Measurements from ENCODE around the gene C2CD4C.
A peak's percentile ranks its signal among the peaks of the same experiment; 100 is the strongest.
"Not testable (repeated sequence)": the region's sequence is repeated elsewhere in the genome, so short reads cannot be mapped to it uniquely, and the experiment has no call there.

The C2CD4C gene, protein sequence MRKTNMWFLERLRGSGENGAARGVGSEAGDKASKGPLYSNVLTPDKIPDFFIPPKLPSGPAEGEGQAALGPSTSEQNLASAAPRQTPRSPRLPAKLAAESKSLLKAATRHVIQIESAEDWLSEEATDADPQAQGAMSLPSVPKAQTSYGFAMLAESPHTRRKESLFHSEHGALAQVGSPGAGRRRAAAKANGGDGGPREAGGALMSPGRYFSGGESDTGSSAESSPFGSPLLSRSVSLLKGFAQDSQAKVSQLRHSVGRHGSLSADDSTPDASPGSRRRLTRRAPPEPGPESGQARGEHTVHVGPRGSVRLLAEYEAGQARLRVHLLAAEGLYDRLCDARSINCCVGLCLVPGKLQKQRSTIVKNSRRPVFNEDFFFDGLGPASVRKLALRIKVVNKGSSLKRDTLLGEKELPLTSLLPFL

DNA sequence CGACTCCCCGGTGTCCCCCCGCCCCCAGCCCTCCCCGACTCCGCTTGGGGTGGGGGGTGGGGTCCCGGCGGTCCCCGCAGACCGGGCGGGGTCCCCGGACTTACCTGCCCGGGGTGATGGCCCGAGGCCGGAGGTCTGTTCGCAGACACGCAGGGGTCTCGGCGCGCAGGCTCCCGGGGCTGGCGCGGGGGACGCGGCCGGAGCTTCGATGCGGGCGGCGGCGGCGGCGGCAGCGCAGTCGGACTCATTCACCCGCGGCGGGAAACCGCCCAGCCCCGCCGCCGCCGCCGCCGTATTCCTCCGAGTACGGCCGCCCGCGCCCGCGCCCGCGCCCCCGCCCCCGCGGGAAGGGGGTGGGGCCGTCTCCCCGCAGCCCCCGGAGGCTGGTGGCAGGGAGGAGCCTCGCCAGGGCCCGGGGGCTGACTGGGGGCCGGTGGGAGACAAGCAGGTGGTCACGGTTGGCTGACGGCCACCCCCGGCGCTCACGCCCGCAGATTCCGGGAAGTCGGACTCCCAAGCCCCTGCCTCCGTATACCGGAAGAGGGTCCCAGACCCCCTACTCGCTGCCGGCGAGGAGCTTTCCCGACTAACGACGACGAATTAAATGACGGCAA lies at the start of gene C2CD4C:
TSS of gene C2CD4C (minus strand) at position 246 of the 614 bp plus-strand sequence. CDS start 786 bp downstream, outside the sequence.
- in situ Hi-C loops (cut with HindIII; ENCODE audit: low pct_unique_long_range_greater_than_20kb, low sequenced_read_pairs): no loop called here
- TF ChIP-seq JUND (IDR thresholded peaks at IDR 0.05; ENCODE audit: low read depth): no peak
- peak in 1 of 2 experiments; percentile 28 for DNase-seq (ENCODE audit: low read depth in 1 of 2, low spot score in 1 of 2)

DNA sequence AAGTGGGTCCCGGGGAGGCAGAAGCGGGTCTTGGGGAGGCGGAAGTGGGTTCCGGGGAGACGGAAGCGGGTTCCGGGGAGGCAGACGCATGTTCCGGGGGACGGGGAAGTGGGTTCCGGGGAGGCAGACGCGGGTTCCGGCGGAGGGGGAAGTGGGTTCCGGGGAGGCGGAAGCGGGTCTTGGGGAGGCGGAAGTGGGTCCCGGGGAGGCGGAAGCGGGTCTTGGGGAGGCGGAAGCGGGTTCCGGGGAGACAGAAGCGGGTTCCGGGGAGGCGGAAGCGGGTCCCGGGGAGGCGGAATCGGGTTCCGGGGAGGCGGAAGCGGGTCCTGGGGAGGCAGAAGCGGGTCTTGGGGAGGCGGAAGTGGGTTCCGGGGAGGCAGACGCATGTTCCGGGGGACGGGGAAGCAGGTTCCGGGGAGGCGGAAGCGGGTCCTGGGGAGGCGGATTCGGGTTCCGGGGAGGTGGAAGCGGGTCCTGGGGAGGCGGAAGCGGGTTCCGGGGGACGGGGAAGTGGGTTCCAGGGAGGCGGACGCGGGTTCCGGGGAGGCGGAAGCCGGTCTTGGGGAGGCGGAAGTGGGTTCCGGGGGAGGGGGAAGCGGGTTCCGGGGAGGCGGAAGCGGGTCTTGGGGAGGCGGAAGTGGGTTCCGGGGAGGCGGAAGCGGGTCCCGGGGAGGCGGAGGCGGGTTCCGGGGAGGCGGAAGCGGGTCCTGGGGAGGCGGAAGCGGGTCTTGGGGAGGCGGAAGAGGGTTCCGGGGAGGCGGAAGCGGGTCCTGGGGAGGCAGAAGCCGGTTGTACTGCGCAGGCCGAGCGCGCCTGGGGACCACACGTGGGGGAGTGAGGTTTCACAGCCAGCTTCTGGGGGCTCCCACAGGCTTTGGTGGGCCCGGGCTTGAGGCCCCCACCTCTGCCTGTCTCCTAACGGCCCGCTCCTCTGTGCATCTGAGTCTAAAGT lies 49.4 kb upstream of the C2CD4C start:
- in situ Hi-C loops (cut with HindIII; ENCODE audit: low pct_unique_long_range_greater_than_20kb, low sequenced_read_pairs): no loop called here
- no peak for DNase-seq (ENCODE audit: low read depth in 1 of 2, low spot score in 1 of 2)
- TF ChIP-seq JUND (IDR thresholded peaks at IDR 0.05; ENCODE audit: low read depth): no peak

DNA sequence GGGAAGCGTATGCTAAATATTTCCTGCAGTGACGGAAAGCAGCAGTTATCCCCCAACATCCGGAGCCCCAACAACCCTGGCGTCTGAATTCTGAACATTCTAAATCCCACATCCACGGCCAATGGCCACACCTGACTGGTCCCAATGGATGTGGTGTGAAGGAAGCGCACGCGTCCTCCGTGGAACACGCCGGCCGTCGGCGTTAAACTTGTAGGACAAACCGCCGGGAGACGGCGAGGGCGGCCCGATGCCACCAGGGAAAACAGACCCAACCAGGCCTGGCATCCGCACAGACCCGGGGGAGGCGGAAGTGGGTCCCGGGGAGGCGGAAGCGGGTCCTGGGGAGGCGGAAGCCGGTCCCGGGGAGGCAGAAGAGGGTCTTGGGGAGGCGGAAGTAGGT lies 48.7 kb upstream of the C2CD4C start:
- TF ChIP-seq JUND (IDR thresholded peaks at IDR 0.05; ENCODE audit: low read depth): no peak
- no peak for DNase-seq (ENCODE audit: low read depth in 1 of 2, low spot score in 1 of 2)

DNA sequence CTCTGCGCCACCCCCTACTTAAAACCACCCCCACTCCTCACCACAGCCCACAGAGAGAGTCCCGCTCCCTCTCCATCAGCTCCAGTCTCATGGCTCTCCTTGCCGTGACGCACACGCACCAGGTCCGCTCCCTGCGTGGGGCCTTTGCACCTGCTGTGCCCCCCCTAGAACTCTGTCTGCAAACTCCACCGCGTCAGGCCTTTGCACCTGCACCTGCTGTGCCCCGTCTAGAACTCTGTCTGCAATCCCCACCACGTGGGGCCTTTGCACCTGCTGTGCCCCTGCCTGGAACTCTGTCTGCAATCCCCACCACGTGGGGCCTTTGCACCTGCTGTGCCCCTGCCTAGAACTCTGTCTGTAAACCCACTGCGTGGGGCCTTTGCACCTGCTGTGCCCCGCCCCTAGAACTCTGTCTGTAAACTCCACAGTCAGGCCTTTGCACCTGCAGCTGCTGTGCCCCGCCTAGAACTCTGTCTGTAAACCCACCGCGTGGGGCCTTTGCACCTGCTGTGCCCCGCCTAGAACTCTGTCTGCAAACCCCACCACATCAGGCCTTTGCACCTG lies 47.7 kb upstream of the C2CD4C start:
- in situ Hi-C loops (cut with HindIII; ENCODE audit: low pct_unique_long_range_greater_than_20kb, low sequenced_read_pairs): no loop called here
- DNase-seq (ENCODE audit: low read depth in 1 of 2, low spot score in 1 of 2): no peak
- no peak for TF ChIP-seq JUND (IDR thresholded peaks at IDR 0.05; ENCODE audit: low read depth)

More for the DNA sequence above, 48.7 kb upstream of the C2CD4C start:
- in situ Hi-C loops (cut with HindIII; ENCODE audit: low pct_unique_long_range_greater_than_20kb, low sequenced_read_pairs): no loop called here

DNA sequence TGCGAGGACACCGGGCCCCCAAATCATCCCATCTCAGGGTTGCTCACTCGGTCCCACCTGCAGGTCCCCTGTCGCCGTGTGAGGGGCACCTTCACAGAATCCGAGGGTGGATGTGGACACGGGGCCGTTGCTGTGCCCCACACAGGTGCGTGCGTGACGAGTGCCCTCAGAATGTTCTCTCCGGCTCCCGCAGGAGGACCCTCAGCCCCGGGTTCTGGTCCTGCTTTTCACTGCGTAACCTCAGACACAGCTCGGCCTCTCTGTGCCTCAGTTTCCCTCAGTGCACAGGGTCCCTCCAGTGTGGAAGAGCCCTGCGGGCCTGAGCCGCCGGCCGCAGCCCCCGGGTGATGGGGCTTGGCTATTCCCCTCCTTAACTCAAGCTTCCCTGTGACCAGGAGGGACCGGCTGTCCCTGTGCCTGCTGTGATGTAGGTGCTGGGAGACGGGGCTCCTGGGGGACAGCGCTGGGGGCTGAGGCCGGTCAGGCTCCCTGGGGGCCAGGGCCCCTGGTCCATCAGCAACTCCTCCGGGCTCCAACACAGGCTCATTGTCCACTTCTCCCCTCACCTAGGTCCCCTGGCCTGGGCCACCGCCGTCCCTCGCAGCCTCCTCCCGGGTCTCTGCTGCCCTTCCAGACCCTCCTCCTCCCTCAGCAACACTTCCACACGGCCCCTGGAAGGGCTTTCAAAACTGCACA lies 47.1 kb upstream of the C2CD4C start:
- TF ChIP-seq JUND (IDR thresholded peaks at IDR 0.05; ENCODE audit: low read depth): no peak
- no peak for DNase-seq (ENCODE audit: low read depth in 1 of 2, low spot score in 1 of 2)
- in situ Hi-C loops (cut with HindIII; ENCODE audit: low pct_unique_long_range_greater_than_20kb, low sequenced_read_pairs): no loop called here

DNA sequence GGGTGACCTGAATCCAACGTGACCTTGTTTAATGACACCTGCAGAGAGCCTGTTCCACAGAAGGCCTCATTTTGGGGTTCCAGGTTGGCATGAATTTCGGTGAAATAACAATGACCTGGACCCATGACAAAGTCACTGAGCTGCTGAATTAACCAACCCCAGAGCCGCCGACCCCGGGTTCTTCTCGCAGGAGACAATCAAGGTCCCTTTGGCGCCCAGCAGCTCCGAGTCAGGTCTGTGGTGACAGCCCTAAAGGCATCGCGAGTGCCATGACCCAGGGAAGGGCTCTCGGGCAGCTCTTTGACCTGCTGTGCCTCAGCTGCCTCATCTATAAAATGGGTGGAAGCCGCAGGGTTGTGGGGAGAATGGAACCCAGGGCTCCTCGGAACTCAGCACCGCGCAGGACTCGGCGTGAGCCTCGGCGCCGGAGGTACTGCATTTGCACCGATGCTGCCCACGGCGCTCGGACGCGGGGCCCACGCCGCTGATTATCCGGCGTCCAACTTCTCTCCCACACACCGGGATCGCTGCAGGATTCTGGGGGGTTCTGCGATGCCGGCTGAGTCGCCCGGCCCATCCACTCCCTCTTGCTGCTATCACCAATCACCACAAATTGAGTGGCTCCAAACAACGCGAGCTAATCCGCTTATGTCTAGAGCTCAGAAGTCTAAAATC lies 46.2 kb upstream of the C2CD4C start:
- in situ Hi-C loops (cut with HindIII; ENCODE audit: low pct_unique_long_range_greater_than_20kb, low sequenced_read_pairs): no loop called here
- peak in 1 of 2 experiments; percentile 38 for DNase-seq (ENCODE audit: low read depth in 1 of 2, low spot score in 1 of 2)
- no peak for TF ChIP-seq JUND (IDR thresholded peaks at IDR 0.05; ENCODE audit: low read depth)

DNA sequence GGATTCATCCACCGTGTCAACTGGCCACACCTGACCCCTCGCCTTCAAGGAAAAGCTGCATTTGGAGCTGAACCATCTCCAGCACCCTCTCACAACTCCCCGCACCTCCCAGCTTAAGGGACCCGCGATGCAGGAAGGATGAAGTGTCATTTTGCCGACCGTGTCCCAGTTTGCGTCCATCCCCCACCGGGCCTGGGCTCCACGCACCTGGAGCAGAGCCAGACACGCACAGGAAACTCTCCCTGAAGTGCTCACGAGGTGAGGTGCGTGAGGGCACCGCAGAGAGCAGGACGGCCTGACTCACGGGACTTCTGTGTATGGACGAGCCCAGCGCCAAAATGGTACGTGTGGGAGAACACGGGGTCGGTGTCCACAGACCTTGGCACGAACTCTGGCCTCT lies 44.7 kb upstream of the C2CD4C start:
- no peak for DNase-seq (ENCODE audit: low read depth in 1 of 2, low spot score in 1 of 2)
- no peak for TF ChIP-seq JUND (IDR thresholded peaks at IDR 0.05; ENCODE audit: low read depth)
- in situ Hi-C loops (cut with HindIII; ENCODE audit: low pct_unique_long_range_greater_than_20kb, low sequenced_read_pairs): no loop called here

DNA sequence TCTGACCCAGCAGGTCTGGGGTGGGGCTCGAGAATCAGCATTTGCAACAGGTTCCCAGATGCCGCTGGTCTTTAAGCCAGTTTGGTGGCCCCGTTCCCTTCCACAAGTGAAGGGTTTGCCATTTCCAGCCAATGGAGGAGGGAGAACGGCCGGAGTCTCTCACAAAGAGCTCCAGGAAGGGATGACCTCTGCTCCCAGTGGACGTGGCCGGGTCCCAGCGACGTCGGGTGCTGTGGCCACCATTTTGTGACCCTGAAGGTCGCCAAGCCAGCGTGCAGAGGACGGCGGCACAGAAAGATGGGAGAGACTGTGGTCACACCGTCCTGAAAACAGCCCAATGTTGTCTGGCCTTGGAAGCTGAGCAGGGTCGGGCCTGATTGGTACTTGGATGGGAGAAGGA lies 43.9 kb upstream of the C2CD4C start:
- no peak for TF ChIP-seq JUND (IDR thresholded peaks at IDR 0.05; ENCODE audit: low read depth)
- no peak for DNase-seq (ENCODE audit: low read depth in 1 of 2, low spot score in 1 of 2)
- in situ Hi-C loops (cut with HindIII; ENCODE audit: low pct_unique_long_range_greater_than_20kb, low sequenced_read_pairs): no loop called here

DNA sequence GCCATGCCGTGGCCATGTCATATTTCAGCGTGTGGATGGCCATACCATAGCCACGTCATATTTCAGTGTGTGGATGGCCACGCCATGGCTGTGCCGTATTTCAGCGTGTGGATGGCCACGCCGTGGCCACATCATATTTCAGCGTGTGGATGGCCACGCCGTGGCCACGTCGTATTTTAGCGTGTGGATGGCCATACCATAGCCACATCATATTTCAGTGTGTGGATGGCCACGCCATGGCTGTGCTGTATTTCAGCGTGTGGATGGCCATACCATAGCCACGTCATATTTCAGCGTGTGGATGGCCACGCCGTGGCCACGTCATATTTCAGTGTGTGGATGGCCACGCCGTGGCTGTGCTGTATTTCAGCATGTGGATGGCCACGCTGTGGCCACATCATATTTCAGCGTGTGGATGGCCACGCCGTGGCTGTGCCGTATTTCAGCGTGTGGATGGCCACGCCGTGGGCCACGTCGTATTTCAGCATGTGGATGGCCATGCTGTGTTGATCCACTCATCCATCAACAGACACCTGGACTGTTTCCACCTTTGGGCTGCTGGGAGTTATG lies 42.0 kb upstream of the C2CD4C start:
- DNase-seq (ENCODE audit: low read depth in 1 of 2, low spot score in 1 of 2); in situ Hi-C loops (cut with HindIII; ENCODE audit: low pct_unique_long_range_greater_than_20kb, low sequenced_read_pairs): not testable (repeated sequence)

DNA sequence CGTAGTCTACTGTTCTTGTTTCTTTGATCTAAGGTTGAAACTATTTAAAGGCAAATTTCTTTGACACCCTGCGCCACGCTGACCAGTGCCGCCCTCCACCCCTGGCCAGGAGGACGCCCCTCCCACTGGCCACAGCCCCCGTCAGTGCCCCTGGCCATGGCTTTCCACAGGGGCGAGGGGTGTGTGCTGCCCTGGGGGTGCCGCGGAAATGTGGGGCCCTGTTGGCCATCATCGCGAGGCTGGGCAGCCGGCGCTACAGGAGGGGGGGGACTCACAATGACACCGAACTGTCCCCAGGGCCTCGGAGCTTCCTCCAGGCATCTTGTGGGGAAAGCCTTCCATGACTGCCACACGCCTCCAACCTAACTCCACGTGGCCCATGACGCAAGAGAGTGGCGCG lies 41.0 kb upstream of the C2CD4C start:
- in situ Hi-C loops (cut with HindIII; ENCODE audit: low pct_unique_long_range_greater_than_20kb, low sequenced_read_pairs): no loop called here
- no peak for DNase-seq (ENCODE audit: low read depth in 1 of 2, low spot score in 1 of 2)
- no peak for TF ChIP-seq JUND (IDR thresholded peaks at IDR 0.05; ENCODE audit: low read depth)
